GM10248 (cell line): ENCODE results near the gene SORCS3.
"Not testable (repeated sequence)": the region's sequence is repeated elsewhere in the genome, so short reads cannot be mapped to it uniquely, and the experiment has no call there.

Experiments used
- CTCF ChIA-PET: fragments of 300-600 bp; sonication (Branson Sonifier 250); formaldehyde crosslinking; extraction: SDS; loops from one replicate; lab custom pipeline; 2021; ENCODE audit warnings: antibody characterized with exemption; lab: Yijun Ruan, JAX
- POLR2A ChIA-PET: fragments of 350-650 bp; sonication (Branson Sonifier 250); formaldehyde crosslinking; extraction: SDS; loops from one replicate; lab custom pipeline; 2020; ENCODE audit warnings: antibody characterized with exemption; lab: Yijun Ruan, JAX
- DNase-seq: peaks from one replicate; pipeline ENCODE4 v3.0.0; 2012; ENCODE audit errors: extremely low spot score
- CTCF ChIP-seq: IDR thresholded peaks from 2 replicates; pipeline ENCODE4 v1.5.1; 2012; ENCODE audit warnings: mild to moderate bottlenecking, low read depth; ENCODE audit errors: extremely low read depth, missing control alignments, control extremely low read depth

The SORCS3 gene

GRCh38 chr10:104690959-104691358, 49.9 kb downstream of the SORCS3 start:
- POLR2A ChIA-PET: no interaction called here
- TF ChIP-seq CTCF: no peak
- no peak for DNase-seq
- CTCF ChIA-PET: no interaction called here

- ChIA-PET POLR2A (no interaction called here), CTCF (interaction anchor here (1.0 to 1.6 kb wide), 3 partner anchors 10 to 32 kb away, joined by 3 to 4 read pairs (median 3); no protein-coding TSS in a partner anchor)
- DNase-seq: no peak
- TF ChIP-seq CTCF: no peak
Observed at GRCh38 chr10:104694074-104694473, 53.0 kb downstream of the SORCS3 start.

- DNase-seq, POLR2A ChIA-PET: not testable (repeated sequence)
- CTCF ChIA-PET: interaction anchor here (1.2 kb wide), 1 partner anchor 9 kb away, joined by 4 read pairs; no protein-coding TSS in a partner anchor
Observed at GRCh38 chr10:104703262-104703661, 62.2 kb downstream of the SORCS3 start.

- TF ChIP-seq CTCF: no peak
- no peak for DNase-seq
- ChIA-PET CTCF (no interaction called here), POLR2A (no interaction called here)
Observed at GRCh38 chr10:104706886-104707285, 65.8 kb downstream of the SORCS3 start.

- no peak for DNase-seq
- TF ChIP-seq CTCF: no peak
- ChIA-PET POLR2A (no interaction called here), CTCF (no interaction called here)
Observed at GRCh38 chr10:104707602-104708459, 66.7 kb downstream of the SORCS3 start.

- no peak for DNase-seq
- TF ChIP-seq CTCF: no peak
- CTCF ChIA-PET: interaction anchor here (1.4 to 1.8 kb wide), 2 partner anchors 23 to 49 kb away, joined by 3 read pairs; no protein-coding TSS in a partner anchor
- POLR2A ChIA-PET: no interaction called here
Observed at GRCh38 chr10:104711302-104711721, 70.2 kb downstream of the SORCS3 start.

GRCh38 chr10:104730593-104730992, 89.5 kb downstream of the SORCS3 start:
- POLR2A ChIA-PET, DNase-seq: not testable (repeated sequence)
- CTCF ChIA-PET: interaction anchor here (1.1 kb wide), 1 partner anchor 18 kb away, joined by 3 read pairs; no protein-coding TSS in a partner anchor
